Activated naive CD8-positive, alpha-beta T cell treated with anti-CD3 and anti-CD28 coated beads for 36 hours (primary cell): Measurements from ENCODE around the gene HK2. TPM values are rescaled to one million over a fixed set of nuclear protein-coding genes. Genes with fewer than 3 reads are reported as not detected.

Source experiments
- DNase-seq: peaks from one replicate; pipeline ENCODE4 v3.0.0; 2021
- H3K27ac Mint-ChIP-seq: one replicate; pipeline ENCODE4 v1.8.0; 2022; ENCODE audit warnings: mild to moderate bottlenecking, moderate library complexity, mixed read lengths
- H3K27me3 Mint-ChIP-seq: one replicate; pipeline ENCODE4 v1.8.0; 2022; ENCODE audit warnings: mild to moderate bottlenecking, mixed read lengths
- H3K36me3 Mint-ChIP-seq: one replicate; pipeline ENCODE4 v1.8.0; 2021; ENCODE audit warnings: mild to moderate bottlenecking, mixed read lengths
- H3K4me1 Mint-ChIP-seq: one replicate; pipeline ENCODE4 v1.8.0; 2021; ENCODE audit warnings: mixed read lengths
- H3K4me3 Mint-ChIP-seq: one replicate; pipeline ENCODE4 v1.8.0; 2022; ENCODE audit warnings: mild to moderate bottlenecking, moderate library complexity, mixed read lengths
- H3K9me3 Mint-ChIP-seq: one replicate; pipeline ENCODE4 v1.8.0; 2022; ENCODE audit warnings: mixed read lengths
- total RNA-seq, 2 experiments: library from RNA; stranded (reverse); gene quantifications; one replicate each; pipeline ENCODE4 v1.2.3, GENCODE V29; 2021

The HK2 gene
- total RNA-seq, 2 experiments from 2014 or later: 101 to 102 TPM

DNA sequence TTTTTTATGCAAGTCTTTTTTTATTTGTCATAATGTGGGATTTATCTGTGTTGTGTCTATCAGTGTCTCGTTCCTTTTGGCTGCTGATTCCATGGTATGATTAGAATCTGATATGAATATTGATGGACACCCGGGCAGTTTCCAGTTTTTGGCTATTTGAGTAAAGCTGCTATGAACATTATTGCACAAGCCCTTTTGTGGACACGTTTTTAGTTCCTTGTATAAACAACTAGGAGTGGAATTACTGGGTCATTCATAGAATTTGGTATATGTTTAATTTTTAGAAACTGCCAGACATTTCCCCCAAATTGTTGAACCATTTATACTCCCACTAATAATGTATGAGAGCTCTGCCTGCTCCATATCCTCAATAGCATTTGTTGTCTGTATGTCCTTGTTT lies 26.6 kb downstream of the HK2 start:
- Mint-ChIP-seq H3K4me3 (no peak overlapping the region), H3K27ac (no peak overlapping the region), H3K9me3 (no peaks in the 10 kb centered on the region), H3K4me1 (peaks cover 24% of the 10 kb centered on the region), H3K27me3 (no peaks in the 10 kb centered on the region), H3K36me3 (peaks cover 40% of the 10 kb centered on the region)
- DNase-seq: no peak

DNA sequence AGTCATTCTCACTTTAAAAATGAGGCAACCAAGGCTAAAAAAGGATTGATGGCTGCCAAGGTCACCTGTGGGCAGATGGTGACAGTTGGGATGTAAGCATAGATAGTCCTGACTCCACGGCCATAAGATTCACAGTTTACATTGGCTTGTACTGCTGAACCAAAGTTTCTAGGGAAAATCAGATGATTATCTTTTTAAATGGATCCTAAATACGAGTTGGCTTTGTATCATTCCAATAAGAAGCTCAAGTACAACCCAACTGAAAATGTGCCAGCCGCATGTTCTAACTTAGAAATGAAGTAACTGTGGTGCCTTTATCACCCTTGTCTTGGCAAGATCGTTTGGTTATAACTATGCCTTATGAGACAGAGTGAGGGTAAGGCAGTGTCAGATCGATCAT lies 27.6 kb downstream of the HK2 start:
- H3K27ac Mint-ChIP-seq: no peak overlapping the region
- H3K9me3 Mint-ChIP-seq: no peaks in the 10 kb centered on the region
- peaks cover 34% of the 10 kb centered on the region for H3K36me3 Mint-ChIP-seq
- H3K4me1 Mint-ChIP-seq: peaks cover 19% of the 10 kb centered on the region
- no peaks in the 10 kb centered on the region for H3K27me3 Mint-ChIP-seq
- no peak for DNase-seq
- H3K4me3 Mint-ChIP-seq: no peak overlapping the region

DNA sequence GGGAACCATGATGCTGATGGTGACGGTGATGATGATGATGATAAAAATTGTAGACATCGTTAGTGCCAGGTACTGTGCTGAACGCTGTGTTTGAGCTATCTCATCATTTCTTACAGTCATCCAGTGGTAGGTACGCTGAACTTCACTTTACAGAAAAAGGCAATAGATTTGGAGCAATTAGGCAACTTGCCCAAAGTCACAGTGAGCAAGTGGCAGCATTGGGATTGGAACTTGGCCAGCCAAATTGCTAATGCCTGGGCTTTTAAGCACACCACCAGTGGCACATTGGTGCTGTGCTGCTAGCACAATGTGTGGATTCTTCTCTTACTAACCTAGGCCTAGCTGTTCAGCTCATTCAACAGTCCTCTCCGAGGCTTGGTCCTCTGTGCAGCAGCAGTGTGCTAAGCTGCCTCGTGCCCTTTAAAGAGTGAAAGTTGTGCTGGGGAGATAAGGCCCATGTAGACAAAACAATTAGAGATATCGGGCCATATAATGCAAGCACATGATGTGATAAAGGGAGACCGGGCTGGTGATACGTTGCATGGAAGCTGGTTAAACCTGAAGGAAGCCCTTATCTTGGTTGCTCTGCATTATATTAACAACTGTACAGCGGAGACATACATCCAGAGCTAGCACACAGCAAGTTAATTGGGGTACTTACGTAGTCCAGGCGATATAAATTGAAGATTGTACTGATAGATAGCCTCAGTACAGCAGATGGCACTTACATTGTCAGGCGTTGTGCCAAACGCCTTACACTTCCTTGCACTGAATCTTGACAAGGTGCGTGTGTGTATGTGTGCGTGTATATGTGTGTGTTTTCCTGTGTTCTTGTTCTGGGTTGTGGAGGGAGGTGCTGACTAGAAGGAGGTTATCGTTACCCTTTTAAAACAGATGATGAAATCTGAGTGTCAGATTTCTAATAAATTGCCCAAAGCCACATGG lies 28.4 kb downstream of the HK2 start:
- Mint-ChIP-seq H3K27me3 (no peaks in the 10 kb centered on the region), H3K27ac (no peak overlapping the region)

DNA sequence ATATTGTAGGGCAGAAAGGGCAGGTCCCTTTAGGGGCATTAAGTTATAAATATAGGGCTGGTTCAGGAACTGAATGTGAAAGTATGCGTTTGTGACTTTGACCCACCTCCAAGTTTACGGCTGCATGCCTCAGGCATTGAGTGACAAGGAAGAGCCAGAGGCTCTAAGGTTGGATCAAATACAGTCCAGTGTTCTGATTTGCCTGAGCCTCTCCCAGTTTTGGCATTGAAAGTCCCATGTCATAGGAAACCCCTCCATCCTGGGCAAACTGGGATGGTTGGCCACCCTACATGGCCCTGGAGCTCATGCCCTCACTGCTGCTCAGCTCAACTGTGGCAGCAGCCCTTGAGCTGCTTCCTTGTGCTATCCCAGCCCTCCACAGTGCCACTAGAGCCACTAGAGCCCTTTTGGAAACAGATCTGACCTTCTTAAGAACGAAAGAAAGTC lies 29.9 kb downstream of the HK2 start:
- DNase-seq: no peak
- Mint-ChIP-seq H3K36me3 (peaks cover 43% of the 10 kb centered on the region), H3K4me3 (no peak overlapping the region), H3K9me3 (no peaks in the 10 kb centered on the region), H3K27me3 (no peaks in the 10 kb centered on the region), H3K4me1 (peaks cover 11% of the 10 kb centered on the region), H3K27ac (no peak overlapping the region)

More for the DNA sequence above, 28.4 kb downstream of the HK2 start:
- peaks cover 34% of the 10 kb centered on the region for H3K36me3 Mint-ChIP-seq
- H3K9me3 Mint-ChIP-seq: no peaks in the 10 kb centered on the region
- DNase-seq: no peak
- peaks cover 17% of the 10 kb centered on the region for H3K4me1 Mint-ChIP-seq
- H3K4me3 Mint-ChIP-seq: no peak overlapping the region

DNA sequence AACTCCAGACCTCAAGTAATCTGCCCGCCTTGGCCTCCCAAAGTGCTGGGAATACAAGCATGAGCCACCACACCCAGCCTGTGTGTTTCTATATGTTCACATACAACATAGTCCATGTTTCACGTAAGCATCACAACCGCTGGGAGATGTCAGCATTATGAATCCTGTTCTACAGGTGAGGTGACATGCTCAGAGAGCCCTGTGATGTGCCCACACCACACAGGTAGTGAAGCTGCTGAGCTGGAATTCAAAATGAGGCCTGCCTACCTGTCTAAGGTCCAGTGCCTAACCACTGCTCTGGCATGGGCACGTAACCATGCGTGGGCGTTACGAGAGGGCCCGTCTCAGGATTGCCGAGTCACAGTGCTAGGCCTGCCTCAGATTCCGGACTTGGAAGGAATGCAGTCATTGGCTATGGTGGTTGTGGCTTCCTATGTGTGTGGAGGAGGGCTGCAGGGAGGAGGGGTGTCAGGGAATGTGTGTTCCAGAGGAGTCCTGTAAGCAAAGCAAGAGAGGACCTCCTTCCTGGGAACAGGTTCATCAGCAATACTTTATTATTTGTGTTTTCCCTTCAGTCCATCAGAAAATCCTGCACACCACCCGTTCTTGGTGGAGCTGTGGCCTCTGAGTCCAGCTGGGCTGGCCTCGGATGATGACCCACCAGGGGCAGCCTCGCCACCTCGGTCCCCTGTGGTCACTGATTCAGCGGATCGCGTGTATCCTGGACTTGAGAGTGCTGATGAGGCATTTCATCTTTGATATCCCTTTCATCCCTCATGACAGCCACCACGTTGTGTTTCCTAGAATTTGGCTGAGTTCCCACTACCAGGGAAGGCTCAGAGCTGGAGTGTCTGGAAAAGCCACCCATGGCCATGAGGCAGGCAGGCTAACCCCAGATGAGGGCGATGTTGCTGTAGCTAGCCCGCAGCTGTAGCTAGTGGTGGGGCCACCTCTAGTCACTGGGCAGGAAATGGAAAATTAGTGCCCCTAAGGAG lies 31.1 kb downstream of the HK2 start:
- no peak for DNase-seq
- Mint-ChIP-seq H3K4me1 (peaks cover 11% of the 10 kb centered on the region), H3K9me3 (no peaks in the 10 kb centered on the region), H3K36me3 (peaks cover 45% of the 10 kb centered on the region), H3K27ac (no peak overlapping the region), H3K27me3 (no peaks in the 10 kb centered on the region), H3K4me3 (no peak overlapping the region)

DNA sequence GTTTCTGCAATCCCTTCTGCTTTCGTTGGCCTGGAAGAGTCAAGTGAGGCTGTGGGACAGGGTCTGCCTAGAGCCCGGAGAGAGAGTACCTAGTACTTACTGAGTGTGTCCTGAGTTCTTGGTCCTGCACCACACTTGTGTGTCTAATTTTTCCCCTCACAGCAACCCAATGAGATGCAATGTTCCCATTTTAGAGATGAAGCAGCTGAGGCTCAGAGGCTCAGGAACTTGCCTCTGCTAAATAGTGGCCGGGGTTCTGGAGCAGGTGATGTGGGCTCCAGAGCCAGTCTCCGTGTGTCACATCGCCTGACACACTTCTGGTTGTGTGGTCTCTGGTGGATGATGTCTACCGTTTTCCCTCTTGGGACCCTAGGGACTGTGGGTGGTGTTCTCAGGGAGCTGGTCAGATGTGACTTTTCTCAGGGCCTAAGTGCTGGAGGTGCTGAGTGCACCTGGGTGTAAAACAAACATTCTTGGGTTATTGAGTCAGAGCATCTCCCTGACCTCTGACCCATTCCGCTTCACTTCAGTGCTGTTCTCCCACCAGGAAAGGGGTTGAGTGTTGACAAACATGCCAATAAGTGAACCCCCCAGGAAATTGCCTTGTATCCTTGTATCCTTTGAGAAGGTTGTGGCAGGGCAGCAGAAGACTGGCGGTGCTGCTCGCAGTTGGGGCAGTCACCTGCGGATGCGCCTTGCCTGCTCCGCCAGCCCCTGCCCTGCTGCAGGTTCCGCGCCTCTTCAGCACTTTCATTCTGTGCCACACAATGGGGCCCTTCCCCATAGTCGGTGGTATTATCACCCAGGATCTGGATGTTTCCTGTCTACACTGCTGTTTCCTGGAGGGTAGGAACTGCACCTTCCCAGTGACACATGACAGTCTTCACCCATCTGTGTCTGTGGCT lies 32.1 kb downstream of the HK2 start:
- Mint-ChIP-seq H3K4me1 (peaks cover 14% of the 10 kb centered on the region), H3K27me3 (no peaks in the 10 kb centered on the region), H3K4me3 (no peak overlapping the region), H3K27ac (no peak overlapping the region), H3K9me3 (no peaks in the 10 kb centered on the region), H3K36me3 (peaks cover 38% of the 10 kb centered on the region)
- no peak for DNase-seq

DNA sequence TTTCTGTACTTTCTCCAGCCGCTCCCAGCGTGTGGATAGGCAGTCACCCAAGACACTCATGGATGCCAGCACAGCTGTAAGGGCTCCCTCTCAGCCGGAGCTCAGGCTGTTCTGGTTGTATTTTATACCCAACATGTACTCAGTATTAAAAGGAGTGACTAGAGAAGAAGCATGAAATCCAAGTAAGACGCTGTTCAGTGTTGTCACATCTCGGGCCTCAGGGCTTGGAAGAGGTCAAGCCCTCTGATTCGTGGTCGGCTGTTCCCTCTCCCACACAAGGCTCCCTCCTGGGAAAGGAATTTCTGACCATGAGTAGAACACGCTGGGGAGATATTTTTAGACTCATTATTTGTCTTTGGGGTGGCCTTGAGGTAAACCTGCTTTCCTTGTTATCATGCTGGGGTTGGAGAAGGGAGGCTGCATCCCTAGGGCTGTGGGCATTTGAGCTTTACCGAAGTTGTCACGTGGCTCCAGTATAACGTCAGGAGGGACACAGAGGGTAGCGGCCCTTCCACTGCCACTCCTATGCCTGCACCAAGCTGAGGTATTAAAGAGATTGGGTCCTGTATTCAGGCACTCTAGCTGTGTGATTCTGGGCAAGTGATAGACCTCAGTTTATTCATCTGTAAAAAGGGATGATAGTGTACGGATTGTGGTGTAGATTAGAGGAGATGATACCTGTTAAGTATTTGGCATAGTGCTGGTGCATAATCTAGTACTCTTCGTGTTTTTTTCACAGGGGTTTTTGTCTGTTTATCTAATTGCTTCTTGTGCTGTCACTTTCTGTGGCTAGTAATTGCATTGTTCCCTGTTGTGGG lies 34.1 kb downstream of the HK2 start:
- no peaks in the 10 kb centered on the region for H3K9me3 Mint-ChIP-seq
- no peak overlapping the region for H3K4me3 Mint-ChIP-seq
- no peaks in the 10 kb centered on the region for H3K27me3 Mint-ChIP-seq
- no peak for DNase-seq
- peaks cover 4% of the 10 kb centered on the region for H3K4me1 Mint-ChIP-seq
- H3K27ac Mint-ChIP-seq: no peak overlapping the region
- H3K36me3 Mint-ChIP-seq: peaks cover 31% of the 10 kb centered on the region

DNA sequence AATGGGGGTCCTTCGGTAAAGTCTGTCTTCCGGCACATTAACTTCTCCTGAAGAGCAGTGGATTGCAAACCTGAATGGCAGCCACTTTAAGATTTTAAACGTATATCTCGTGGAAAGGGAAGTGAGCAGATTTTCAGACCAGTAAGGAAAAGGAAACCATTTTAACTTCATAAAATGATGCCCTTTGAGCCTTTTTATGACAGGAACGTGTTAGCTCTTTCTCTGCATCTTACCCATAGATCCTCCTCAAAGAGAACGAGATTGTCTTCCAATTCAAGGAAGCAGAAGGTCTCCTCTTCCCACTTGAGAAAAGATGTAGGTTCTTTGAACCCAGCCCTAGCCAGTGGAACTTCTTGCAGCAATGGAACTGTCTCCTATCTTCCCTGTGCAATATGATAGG lies 35.6 kb downstream of the HK2 start:
- H3K27ac Mint-ChIP-seq: no peak overlapping the region
- no peak overlapping the region for H3K4me3 Mint-ChIP-seq
- no peaks in the 10 kb centered on the region for H3K9me3 Mint-ChIP-seq
- DNase-seq: no peak
- H3K27me3 Mint-ChIP-seq: no peaks in the 10 kb centered on the region
- peaks cover 38% of the 10 kb centered on the region for H3K36me3 Mint-ChIP-seq
- H3K4me1 Mint-ChIP-seq: peaks cover 4% of the 10 kb centered on the region

DNA sequence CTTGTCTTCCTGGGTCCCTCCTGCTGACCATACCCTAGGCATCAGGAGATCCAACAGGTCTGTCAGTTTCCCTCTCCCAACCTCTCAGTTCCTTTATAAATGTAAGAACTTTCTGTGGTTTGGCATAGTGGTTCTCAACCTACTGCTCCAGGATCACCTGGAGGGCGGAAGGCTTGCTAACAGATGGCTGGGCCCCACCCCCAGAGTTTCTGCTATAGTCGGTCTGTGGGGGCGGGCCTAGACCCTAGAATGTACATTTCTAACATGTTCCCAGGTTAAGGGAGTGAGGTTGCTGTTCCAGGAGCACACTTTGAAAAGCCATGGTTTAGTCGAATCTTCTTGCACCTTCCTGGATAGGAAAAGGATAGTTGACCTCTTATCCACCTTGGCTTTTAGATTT lies 37.0 kb downstream of the HK2 start:
- peaks cover 35% of the 10 kb centered on the region for H3K36me3 Mint-ChIP-seq
- H3K4me1 Mint-ChIP-seq: peaks cover 4% of the 10 kb centered on the region
- H3K9me3 Mint-ChIP-seq: no peaks in the 10 kb centered on the region
- DNase-seq: no peak
- H3K27ac Mint-ChIP-seq: no peak overlapping the region
- no peaks in the 10 kb centered on the region for H3K27me3 Mint-ChIP-seq
- no peak overlapping the region for H3K4me3 Mint-ChIP-seq

DNA sequence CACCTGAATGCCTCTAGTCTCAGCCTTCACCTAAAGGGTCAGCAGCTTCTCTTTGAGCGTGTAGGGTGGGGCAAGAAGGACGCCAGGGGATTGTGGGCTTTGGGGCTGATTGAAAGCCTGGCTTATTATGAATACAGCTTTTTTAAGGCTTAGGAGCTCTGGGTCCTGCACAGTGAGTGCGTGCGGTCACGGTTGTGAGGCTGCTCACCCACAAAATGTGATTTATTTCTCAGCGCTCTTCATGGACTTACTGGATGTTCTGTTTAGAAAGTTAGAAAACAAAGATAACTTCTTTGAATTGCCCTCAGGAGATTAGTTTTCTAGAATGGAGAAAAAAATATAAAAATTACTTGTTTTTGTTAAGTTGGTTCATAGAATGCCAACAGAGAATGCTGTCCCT lies 37.5 kb downstream of the HK2 start:
- no peak for DNase-seq
- Mint-ChIP-seq H3K27me3 (no peaks in the 10 kb centered on the region), H3K27ac (no peak overlapping the region), H3K9me3 (no peaks in the 10 kb centered on the region), H3K4me1 (peaks cover 8% of the 10 kb centered on the region), H3K4me3 (no peak overlapping the region), H3K36me3 (peaks cover 40% of the 10 kb centered on the region)

DNA sequence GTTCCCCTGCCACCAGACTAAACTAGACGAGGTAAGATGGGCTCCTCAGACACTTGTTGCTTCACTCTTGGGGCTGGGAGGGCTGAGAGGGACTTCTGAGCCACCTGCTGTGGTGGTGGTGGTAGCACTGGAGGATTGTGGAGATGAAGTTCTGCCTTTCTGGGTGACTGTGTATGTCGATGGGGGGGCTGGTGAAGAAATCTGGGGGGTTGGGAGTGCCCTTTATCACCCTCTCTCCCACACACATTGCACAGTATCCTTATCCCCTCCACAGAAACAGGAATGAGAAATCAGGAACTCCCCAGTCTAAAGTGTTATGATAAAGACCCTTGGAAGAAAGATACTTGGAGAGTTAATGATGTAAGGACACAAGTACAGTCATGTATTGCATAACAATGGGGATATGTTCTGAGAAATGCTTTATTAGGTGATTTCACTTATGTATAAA lies 38.5 kb downstream of the HK2 start:
- peaks cover 40% of the 10 kb centered on the region for H3K36me3 Mint-ChIP-seq
- H3K27me3 Mint-ChIP-seq: no peaks in the 10 kb centered on the region
- H3K27ac Mint-ChIP-seq: no peak overlapping the region
- no peaks in the 10 kb centered on the region for H3K9me3 Mint-ChIP-seq
- H3K4me3 Mint-ChIP-seq: no peak overlapping the region
- peaks cover 8% of the 10 kb centered on the region for H3K4me1 Mint-ChIP-seq
- DNase-seq: no peak

DNA sequence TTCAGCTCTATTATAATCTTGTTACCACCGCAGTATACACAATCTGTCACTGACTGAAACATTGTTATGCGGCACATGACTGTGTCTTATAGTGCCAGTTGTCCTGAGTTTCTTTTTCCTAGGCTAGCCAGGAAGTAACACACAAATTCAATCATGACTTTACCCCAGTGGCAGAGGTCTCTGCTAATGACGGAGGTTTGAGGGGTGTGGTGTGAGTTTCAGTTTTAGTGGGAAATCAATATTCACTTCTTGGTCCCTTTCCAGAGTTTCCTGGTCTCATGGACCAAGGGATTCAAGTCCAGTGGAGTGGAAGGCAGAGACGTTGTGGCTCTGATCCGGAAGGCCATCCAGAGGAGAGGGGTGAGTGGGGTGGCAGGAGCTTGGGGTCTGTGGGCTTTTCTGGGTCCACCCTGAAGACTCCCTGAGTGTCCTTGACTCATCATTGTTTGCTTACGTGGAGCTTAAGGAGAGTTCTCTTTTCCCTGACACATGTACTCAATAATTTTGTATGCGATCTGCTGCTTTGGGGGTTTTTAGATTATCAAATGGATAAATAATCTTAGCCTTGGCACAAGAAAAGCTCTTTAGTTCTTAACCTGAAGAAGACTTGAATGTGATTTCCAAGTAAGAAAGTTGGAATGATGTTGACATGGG lies 39.2 kb downstream of the HK2 start:
- Mint-ChIP-seq H3K27ac (no peak overlapping the region), H3K4me3 (no peak overlapping the region), H3K27me3 (no peaks in the 10 kb centered on the region), H3K36me3 (peaks cover 36% of the 10 kb centered on the region), H3K4me1 (peaks cover 8% of the 10 kb centered on the region), H3K9me3 (no peaks in the 10 kb centered on the region)
- no peak for DNase-seq
